ENCODE results near the gene RGS11. TPM values are rescaled to one million over a fixed set of nuclear protein-coding genes. Genes with fewer than 3 reads are reported as not detected.

Gene RGS11
- total RNA-seq, 4 donors from 2014 or later: 7.1 to 18.2 (median 11.0) TPM

DNA sequence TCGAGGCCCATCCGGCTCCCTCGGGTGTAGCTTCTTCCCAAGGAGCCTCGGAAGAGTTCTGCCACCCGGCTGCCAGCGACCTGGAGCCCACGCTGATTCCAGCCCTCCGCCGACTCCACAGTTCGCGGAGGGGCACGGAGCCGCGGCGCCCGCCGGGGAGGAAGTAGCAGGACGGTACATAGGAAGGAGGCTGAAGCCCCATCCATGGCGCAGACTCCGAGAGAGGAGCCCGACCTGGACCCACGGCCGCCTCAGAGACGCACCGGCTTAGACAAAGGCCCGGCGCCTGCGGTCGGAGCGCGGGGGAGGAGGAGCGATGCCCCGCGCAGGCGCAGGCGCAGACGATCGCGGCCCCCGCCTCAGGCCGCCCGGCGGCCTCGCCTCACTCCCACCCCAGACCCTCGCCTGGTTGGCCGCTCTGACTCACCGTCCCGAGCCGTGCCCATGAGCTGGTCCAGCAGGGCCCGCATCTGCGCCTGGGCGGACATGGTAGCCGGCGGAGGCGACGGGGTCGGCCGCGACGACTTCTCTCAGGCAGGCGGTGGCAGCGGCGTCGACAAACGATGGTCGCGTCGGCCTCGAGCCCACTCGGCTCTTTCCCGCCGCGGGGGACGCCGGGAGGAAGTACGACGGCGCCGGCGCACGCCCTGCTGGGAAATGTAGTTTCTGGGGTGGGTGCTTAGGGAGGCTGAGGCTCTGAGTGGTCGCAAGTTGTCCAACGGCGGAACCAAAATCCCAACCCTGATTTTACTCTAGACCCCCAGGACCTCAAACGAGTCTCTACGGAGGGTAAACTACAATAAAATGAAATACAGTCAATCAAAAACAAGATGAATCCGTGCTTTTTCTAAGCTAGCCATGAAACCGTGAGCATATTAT is 46.7 kb downstream of the RGS11 start, which contains the start of gene LUC7L:
TSS of gene LUC7L (minus strand) at position 598 of the 879 bp plus-strand sequence. CDS start at position 488, 110 bp downstream.
- Histone ChIP-seq H3K27me3 (no peaks in the 10 kb centered on the region), H3K4me1 (peaks cover 14 to 35% (median 28%) of the 10 kb centered on the region in 4 donors), H3K27ac (replicated peaks in 1 of 4) (peak within 1 kb of the TSS; percentile 97 to 99 (median 98)), H3K36me3 (peaks cover 18 to 38% (median 36%) of the 10 kb centered on the region in 4 donors), H3K9me3 (no peaks in the 10 kb centered on the region), H3K4me3 (peak within 1 kb of the TSS; percentile 74 to 89 (median 83))
- DNase-seq (ENCODE audit: extremely low spot score): peak; percentile 94
- intact Hi-C loops (cut with DNase I): loop anchor here (5.0 kb wide), 1 partner anchor 123 kb away; the partner anchor contains the start of gene AXIN1
- whole genome bisulfite sequencing: 1% methylated on average over 55 of the region's 88 CpGs
- no peak for TF ChIP-seq EP300 (IDR thresholded peaks at IDR 0.05)
- TF ChIP-seq CTCF (IDR thresholded peaks at IDR 0.05): no peak
- TF ChIP-seq POLR2AphosphoS5 (IDR thresholded peaks at IDR 0.05): peak; percentile 98 to 99
- peak; percentile 94 for TF ChIP-seq POLR2A (IDR thresholded peaks at IDR 0.05; ENCODE audit: low read depth)

- intact Hi-C loops (cut with DNase I): loop anchor here (5.0 kb wide), 1 partner anchor 124 kb away; the partner anchor contains the start of gene AXIN1
- WGBS: 18% methylated on average over 9 of the region's 9 CpGs
- H3K36me3 ChIP-seq: peaks cover 26 to 46% (median 44%) of the 10 kb centered on the region in 4 donors
- TF ChIP-seq POLR2A (IDR thresholded peaks at IDR 0.05; ENCODE audit: low read depth) (no peak), EP300 (IDR thresholded peaks at IDR 0.05) (no peak), CTCF (IDR thresholded peaks at IDR 0.05) (no peak), POLR2AphosphoS5 (IDR thresholded peaks at IDR 0.05) (no peak)
- H3K27ac ChIP-seq (replicated peaks in 1 of 4): peak overlapping the region; percentile 97 to 99 (median 98)
- no peak for DNase-seq (ENCODE audit: extremely low spot score)
- H3K9me3 ChIP-seq: no peaks in the 10 kb centered on the region
- H3K4me1 ChIP-seq: peaks cover 14 to 32% (median 27%) of the 10 kb centered on the region in 4 donors
- H3K4me3 ChIP-seq: peak overlapping the region; percentile 74 to 89 (median 83)
- no peaks in the 10 kb centered on the region for H3K27me3 ChIP-seq
Measured at GRCh38 chr16:228151-228851, 47.4 kb downstream of the RGS11 start.

DNA sequence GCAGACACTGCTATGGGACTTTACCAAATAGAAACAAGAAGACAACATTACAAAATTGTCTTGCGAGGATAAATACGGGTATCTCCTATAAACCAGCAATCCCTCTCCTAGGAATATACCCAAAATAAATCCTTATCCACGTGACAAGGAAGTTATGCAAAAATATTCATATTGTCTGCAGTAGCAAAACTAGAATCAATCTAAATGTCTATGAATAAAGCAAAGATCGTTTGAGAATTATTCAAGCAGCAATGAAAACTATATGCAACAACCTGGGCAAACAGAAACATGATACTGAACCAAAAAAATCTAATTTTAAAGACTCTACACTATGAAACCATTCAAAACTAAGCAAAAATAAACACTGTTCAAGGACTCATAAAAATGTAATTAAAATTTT is 55.7 kb downstream of the RGS11 start:
- H3K4me3 ChIP-seq: no peak overlapping the region
- no peaks in the 10 kb centered on the region for H3K27me3 ChIP-seq
- no peaks in the 10 kb centered on the region for H3K9me3 ChIP-seq
- peaks cover 49 to 100% (median 93%) of the 10 kb centered on the region in 4 donors for H3K36me3 ChIP-seq
- intact Hi-C loops (cut with DNase I): no loop called here
- no peak for DNase-seq (ENCODE audit: extremely low spot score)
- TF ChIP-seq CTCF (IDR thresholded peaks at IDR 0.05) (no peak), POLR2AphosphoS5 (IDR thresholded peaks at IDR 0.05) (no peak), POLR2A (IDR thresholded peaks at IDR 0.05; ENCODE audit: low read depth) (no peak), EP300 (IDR thresholded peaks at IDR 0.05) (no peak)
- 64% methylated on average over 4 of the region's 4 CpGs for WGBS
- H3K27ac ChIP-seq (replicated peaks in 1 of 4): no peak overlapping the region
- H3K4me1 ChIP-seq: no peaks in the 10 kb centered on the region

Other genes with a start within 250 kb of the RGS11 start
- gene POLR3K, start 222.3 kb downstream of the RGS11 start, total RNA-seq: 1 to 10 TPM; 3.3 to 3.8 (median 3.7) TPM
- gene SNRNP25, start 222.1 kb downstream of the RGS11 start, total RNA-seq: 10 to 100 TPM; 22.0 to 33.6 (median 25.7) TPM
- gene RHBDF1, start 203.3 kb downstream of the RGS11 start, total RNA-seq: 10 to 100 TPM; 26.7 to 43.0 (median 30.2) TPM
- 100 to 1,000 TPM in 2 of 4 donors, 10 to 100 TPM in 2; 70.2 to 120 (median 106) TPM for gene MPG, start 197.7 kb downstream of the RGS11 start, total RNA-seq
- gene NPRL3, start 137.3 kb downstream of the RGS11 start, total RNA-seq: 10 to 100 TPM; 11.1 to 20.8 (median 14.1) TPM
- gene HBZ, start 123.3 kb downstream of the RGS11 start, total RNA-seq: not detected
- 1 to 10 TPM in 1 of 4 donors, not detected in 3; 3.8 TPM for gene HBM, start 110.0 kb downstream of the RGS11 start, total RNA-seq
- gene HBA2, start 103.1 kb downstream of the RGS11 start, total RNA-seq: 1,000 to 10,000 TPM in 1 of 4 donors, 100 to 1,000 TPM in 1, 10 to 100 TPM in 1, 1 to 10 TPM in 1; 1.7 to 1,686 (median 156) TPM
- 100 to 1,000 TPM in 1 of 4 donors, 10 to 100 TPM in 2, not detected in 1; 72.4 to 906 (median 98.6) TPM for gene HBA1, start 99.3 kb downstream of the RGS11 start, total RNA-seq
- 1 to 10 TPM in 1 of 4 donors, not detected in 3; 1.2 TPM for gene HBQ1, start 95.5 kb downstream of the RGS11 start, total RNA-seq
- 10 to 100 TPM; 34.8 to 60.6 (median 50.2) TPM for gene LUC7L, start 46.5 kb downstream of the RGS11 start, total RNA-seq
- gene FAM234A, start 41.1 kb downstream of the RGS11 start, total RNA-seq: 100 to 1,000 TPM in 1 of 4 donors, 10 to 100 TPM in 3; 61.0 to 129 (median 78.1) TPM
- 1 to 10 TPM in 3 of 4 donors, under 1 TPM in 1; 0.80 to 4.8 (median 3.0) TPM for gene ARHGDIG, start 4.6 kb upstream of the RGS11 start, total RNA-seq
- gene PDIA2, start 7.2 kb upstream of the RGS11 start, total RNA-seq: 1 to 10 TPM in 2 of 4 donors, under 1 TPM in 1, not detected in 1; 0.23 to 1.2 (median 1.0) TPM
- gene AXIN1, start 76.8 kb upstream of the RGS11 start, total RNA-seq: 10 to 100 TPM; 24.1 to 56.2 (median 44.1) TPM
- gene MRPL28, start 94.6 kb upstream of the RGS11 start, total RNA-seq: 10 to 100 TPM; 53.6 to 93.8 (median 69.5) TPM
- 10 to 100 TPM; 32.8 to 53.5 (median 46.3) TPM for gene PGAP6, start 106.0 kb upstream of the RGS11 start, total RNA-seq
- gene NME4, start 121.3 kb upstream of the RGS11 start, total RNA-seq: 100 to 1,000 TPM; 114 to 158 (median 124) TPM
- gene DECR2, start 125.9 kb upstream of the RGS11 start, total RNA-seq: 10 to 100 TPM; 11.8 to 18.3 (median 17.4) TPM
- gene RAB11FIP3, start 149.7 kb upstream of the RGS11 start, total RNA-seq: 10 to 100 TPM; 50.3 to 77.9 (median 58.8) TPM